K562 (cell line): ENCODE measurements around the gene SELPLG. TPM values are rescaled to one million over a fixed set of nuclear protein-coding genes. Genes with fewer than 3 reads are reported as not detected.

Source experiments
- ASH1L ChIP-seq: fragments of 450-650 bp; IDR thresholded peaks from 2 replicates; pipeline ENCODE4 v1.6.1; 2018; ENCODE audit warnings: borderline replicate concordance, mild to moderate bottlenecking, low read depth; ENCODE audit not compliant: partially characterized antibody
- ATF1 ChIP-seq, 2 experiments: fragments of 450-650 bp in 1 of 2; IDR thresholded peaks; 2 replicates each; pipeline ENCODE4 v1.6.1; 2016; ENCODE audit warnings: missing compliant biosample characterization in 1 of 2, missing genetic modification characterization in 1 of 2
- ATF2 ChIP-seq: sonication (generic); formaldehyde crosslinking; IDR thresholded peaks from 2 replicates; pipeline ENCODE4 v1.8.1; 2022; ENCODE audit warnings: missing genetic modification reagents
- ATF7 ChIP-seq: fragments of 450-650 bp; IDR thresholded peaks from 2 replicates; pipeline ENCODE4 v1.7.1; 2014; ENCODE audit warnings: mild to moderate bottlenecking, moderate library complexity
- CXXC5 ChIP-seq: fragments of 250-450 bp; sonication (Bioruptor Pico); IDR thresholded peaks from 2 replicates; pipeline ENCODE4 v1.8.0; 2022; ENCODE audit warnings: inconsistent platforms, mild to moderate bottlenecking, moderate library complexity
- DACH1 ChIP-seq: fragments of 450-650 bp; IDR thresholded peaks from 2 replicates; pipeline ENCODE4 v1.6.1; 2018; ENCODE audit not compliant: partially characterized antibody
- FOXP1 ChIP-seq: sonication (generic); formaldehyde crosslinking; IDR thresholded peaks from 2 replicates; pipeline ENCODE4 v1.8.0; 2022; ENCODE audit warnings: mild to moderate bottlenecking, missing genetic modification reagents
- HSF4 ChIP-seq: fragments of 250-450 bp; sonication (Bioruptor Pico); IDR thresholded peaks from 2 replicates; pipeline ENCODE4 v2.1.2; 2022; ENCODE audit warnings: mild to moderate bottlenecking, moderate library complexity, borderline replicate concordance
- KLF1 ChIP-seq: fragments of 450-650 bp; IDR thresholded peaks from 2 replicates; pipeline ENCODE4 v1.6.1; 2016; ENCODE audit warnings: missing genetic modification characterization, missing compliant biosample characterization
- MED1 ChIP-seq: sonication (generic); formaldehyde crosslinking; IDR thresholded peaks from 2 replicates; pipeline ENCODE4 v1.8.1; 2023; ENCODE audit warnings: missing genetic modification reagents, borderline replicate concordance
- RNF219 ChIP-seq: fragments of 250-450 bp; sonication (Bioruptor Pico); IDR thresholded peaks from 2 replicates; pipeline ENCODE4 v1.5.0; 2022; ENCODE audit warnings: mild to moderate bottlenecking
- SMAD4 ChIP-seq: fragments of 250-450 bp; sonication (Bioruptor Pico); conservative IDR thresholded peaks from 2 replicates; pipeline ENCODE4 v1.8.0; 2021; ENCODE audit warnings: inconsistent platforms, mild to moderate bottlenecking, moderate library complexity
- SP1 ChIP-seq: sonication (generic); formaldehyde crosslinking; IDR thresholded peaks from 2 replicates; pipeline ENCODE4 v1.8.1; 2022; ENCODE audit warnings: mild to moderate bottlenecking, missing genetic modification reagents
- TEAD2 ChIP-seq: fragments of 450-650 bp; IDR thresholded peaks from 2 replicates; pipeline ENCODE4 v1.6.1; 2016; ENCODE audit warnings: missing genetic modification characterization, control low read depth, missing compliant biosample characterization
- ZNF184 ChIP-seq: sonication (generic); formaldehyde crosslinking; IDR thresholded peaks from 2 replicates; pipeline ENCODE4 v1.5.0; 2020; ENCODE audit warnings: missing genetic modification reagents
- ZNF584 ChIP-seq: fragments of 200-800 bp; sonication (Bioruptor generic); IDR thresholded peaks from 2 replicates; pipeline ENCODE4 v1.6.1; 2016; ENCODE audit warnings: low read depth, mild to moderate bottlenecking, missing genetic modification characterization, missing compliant biosample characterization
- ZNF707 ChIP-seq: fragments of 250-450 bp; sonication (Bioruptor Pico); conservative IDR thresholded peaks from 2 replicates; pipeline ENCODE4 v1.8.0; 2022; ENCODE audit warnings: inconsistent platforms, mild to moderate bottlenecking, moderate library complexity
- polyA plus RNA-seq, 8 experiments: library from polyadenylated mRNA; depleted of rRNA in 4 of 8; stranded (reverse) in 5 of 8; unstranded in 3 of 8; fragments of >200 nt; fragmentation: Nextera tagmentation in 2 of 8; fragmentation: Illumina TruSeq in 1 of 8; extraction: Ambion mirVana in 2 of 8; extraction: Trizol in 1 of 8; gene quantifications; 2 replicates each; pipeline versions ENCODE4 v1.2.1 to v1.2.3, GENCODE V29; 2011 to 2014; ENCODE audit warnings: inconsistent platforms in 1 of 8, missing spikeins in 1 of 8
- total RNA-seq, 7 experiments: library from RNA; depleted of rRNA in 6 of 7; stranded (reverse); fragments of >200 nt in 6 of 7; fragmentation: Illumina TruSeq in 2 of 7; extraction: Trizol in 2 of 7; gene quantifications; 2 replicates each; pipeline versions ENCODE4 v1.2.1 to v1.2.3, GENCODE V29; 2011 to 2021; ENCODE audit warnings: low replicate concordance in 1 of 7
- TF ChIP-seq, protein P1 (sequence below): sonication (generic); formaldehyde crosslinking; IDR thresholded peaks from 2 replicates; pipeline ENCODE4 v1.8.0; 2022; ENCODE audit warnings: mild to moderate bottlenecking, missing genetic modification reagents, borderline replicate concordance
- TF ChIP-seq, protein P2 (sequence below), 2 experiments: fragments of 450-650 bp in 1 of 2; IDR thresholded peaks; 2 replicates each; pipeline ENCODE4 v1.6.1; 2011 to 2017; ENCODE audit warnings: low read depth in 2 of 2, antibody characterized with exemption in 1 of 2, borderline replicate concordance in 1 of 2, low read length in 1 of 2, mild to moderate bottlenecking in 1 of 2, mixed read lengths in 1 of 2; ENCODE audit not compliant: control insufficient read depth in 1 of 2

SELPLG gene
- total and polyA plus RNA-seq, 9 of the 15 experiments (the other 6 are each of a cell fraction or from before 2014, with no cell fraction given) = 0.22 to 10.2 (median 1.7) TPM

DNA sequence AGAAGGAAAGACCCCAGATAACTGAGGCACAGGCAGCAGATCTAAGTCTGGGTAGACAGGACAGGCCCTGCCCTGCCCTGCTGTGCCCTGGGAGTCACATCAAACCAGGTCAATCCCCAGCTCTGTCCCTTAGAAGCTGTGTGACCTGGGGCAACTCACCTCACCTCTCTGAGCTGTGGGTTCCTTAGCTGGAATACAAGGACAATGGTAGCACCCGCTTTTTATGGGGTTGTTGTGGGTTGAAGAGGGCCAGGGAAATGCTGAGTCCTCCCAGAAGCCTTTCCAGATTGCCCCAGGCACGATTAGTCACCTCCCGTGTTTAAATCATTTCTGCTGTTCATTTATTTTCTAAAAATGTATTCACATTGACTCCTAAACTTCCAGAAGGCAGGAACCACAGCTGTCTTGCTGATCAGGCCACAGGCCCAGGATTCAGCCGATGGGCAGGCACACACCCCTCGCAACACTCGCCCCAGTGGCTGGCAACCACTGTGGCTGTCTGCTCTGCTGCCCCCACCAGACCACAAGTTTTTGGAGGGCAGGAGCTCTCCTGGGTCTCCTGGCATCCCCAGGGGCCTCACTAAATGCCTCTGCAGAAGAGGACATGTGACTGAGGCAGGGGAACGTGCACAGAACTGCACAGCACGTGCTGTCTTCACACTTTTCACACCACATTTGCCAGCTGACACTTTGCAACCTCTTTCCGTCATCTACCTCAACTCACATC, 3.0 kb downstream of the SELPLG start (continued):
- TF ChIP-seq RNF219 (CRISPR knock-in tag) (no peak), FOXP1 (peak; percentile 65; the same call in 1 of the 2 replicates), ATF2 (CRISPR knock-in tag) (no peak), ASH1L (peak; percentile 22), SP1 (CRISPR knock-in tag) (no peak; the same call in 1 of the 2 replicates), ZNF707 (CRISPR knock-in tag) (no peak), MED1 (CRISPR knock-in tag) (no peak), ZNF184 (CRISPR knock-in tag) (no peak), TEAD2 (tag) (no peak), DACH1 (peak; percentile 12), ATF7 (no peak), ZNF584 (CRISPR knock-in tag) (no peak), CXXC5 (CRISPR knock-in tag) (peak; percentile 65), HSF4 (no peak), ATF1 (CRISPR knock-in tag; IDR thresholded peaks at IDR 0.05) (no peak), ATF1 (tag; IDR thresholded peaks at IDR 0.05) (no peak), SMAD4 (CRISPR knock-in tag) (peak; percentile 53), KLF1 (tag) (no peak)
- TF ChIP-seq, protein P1, sequence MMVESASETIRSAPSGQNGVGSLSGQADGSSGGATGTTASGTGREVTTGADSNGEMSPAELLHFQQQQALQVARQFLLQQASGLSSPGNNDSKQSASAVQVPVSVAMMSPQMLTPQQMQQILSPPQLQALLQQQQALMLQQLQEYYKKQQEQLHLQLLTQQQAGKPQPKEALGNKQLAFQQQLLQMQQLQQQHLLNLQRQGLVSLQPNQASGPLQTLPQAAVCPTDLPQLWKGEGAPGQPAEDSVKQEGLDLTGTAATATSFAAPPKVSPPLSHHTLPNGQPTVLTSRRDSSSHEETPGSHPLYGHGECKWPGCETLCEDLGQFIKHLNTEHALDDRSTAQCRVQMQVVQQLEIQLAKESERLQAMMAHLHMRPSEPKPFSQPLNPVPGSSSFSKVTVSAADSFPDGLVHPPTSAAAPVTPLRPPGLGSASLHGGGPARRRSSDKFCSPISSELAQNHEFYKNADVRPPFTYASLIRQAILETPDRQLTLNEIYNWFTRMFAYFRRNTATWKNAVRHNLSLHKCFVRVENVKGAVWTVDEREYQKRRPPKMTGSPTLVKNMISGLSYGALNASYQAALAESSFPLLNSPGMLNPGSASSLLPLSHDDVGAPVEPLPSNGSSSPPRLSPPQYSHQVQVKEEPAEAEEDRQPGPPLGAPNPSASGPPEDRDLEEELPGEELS (CRISPR knock-in tag) = 0 out of 2 replicates have a peak, but pooled peaks have one; percentile 7
- TF ChIP-seq, protein P2, sequence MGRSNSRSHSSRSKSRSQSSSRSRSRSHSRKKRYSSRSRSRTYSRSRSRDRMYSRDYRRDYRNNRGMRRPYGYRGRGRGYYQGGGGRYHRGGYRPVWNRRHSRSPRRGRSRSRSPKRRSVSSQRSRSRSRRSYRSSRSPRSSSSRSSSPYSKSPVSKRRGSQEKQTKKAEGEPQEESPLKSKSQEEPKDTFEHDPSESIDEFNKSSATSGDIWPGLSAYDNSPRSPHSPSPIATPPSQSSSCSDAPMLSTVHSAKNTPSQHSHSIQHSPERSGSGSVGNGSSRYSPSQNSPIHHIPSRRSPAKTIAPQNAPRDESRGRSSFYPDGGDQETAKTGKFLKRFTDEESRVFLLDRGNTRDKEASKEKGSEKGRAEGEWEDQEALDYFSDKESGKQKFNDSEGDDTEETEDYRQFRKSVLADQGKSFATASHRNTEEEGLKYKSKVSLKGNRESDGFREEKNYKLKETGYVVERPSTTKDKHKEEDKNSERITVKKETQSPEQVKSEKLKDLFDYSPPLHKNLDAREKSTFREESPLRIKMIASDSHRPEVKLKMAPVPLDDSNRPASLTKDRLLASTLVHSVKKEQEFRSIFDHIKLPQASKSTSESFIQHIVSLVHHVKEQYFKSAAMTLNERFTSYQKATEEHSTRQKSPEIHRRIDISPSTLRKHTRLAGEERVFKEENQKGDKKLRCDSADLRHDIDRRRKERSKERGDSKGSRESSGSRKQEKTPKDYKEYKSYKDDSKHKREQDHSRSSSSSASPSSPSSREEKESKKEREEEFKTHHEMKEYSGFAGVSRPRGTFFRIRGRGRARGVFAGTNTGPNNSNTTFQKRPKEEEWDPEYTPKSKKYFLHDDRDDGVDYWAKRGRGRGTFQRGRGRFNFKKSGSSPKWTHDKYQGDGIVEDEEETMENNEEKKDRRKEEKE (IDR thresholded peaks at IDR 0.05; ENCODE audit: borderline replicate concordance in 1 of 2, control insufficient read depth in 1 of 2, low read depth in 2 of 2, low read length in 1 of 2) = no peak
